NCI-H2196 (cell line): Measurements from ENCODE around the gene JPH2.

Experiments
- DNase-seq: peaks from one replicate; lab custom pipeline; 2025; ENCODE audit not compliant: unreplicated experiment; lab: John Stamatoyannopoulos, UW

The JPH2 gene

GRCh38 chr20:44065401-44066340 lies 121.3 kb downstream of the JPH2 start:
- no peak for DNase-seq

GRCh38 chr20:44064501-44065400 lies 122.2 kb downstream of the JPH2 start:
- no peak for DNase-seq
